Neural progenitor cell (in vitro differentiated cells): ENCODE results near the gene TTLL10. TPM values are rescaled to one million over a fixed set of nuclear protein-coding genes. Genes with fewer than 3 reads are reported as not detected.

Experiments used
- DNase-seq: peaks from one replicate; pipeline ENCODE4 v3.0.0-alpha.2; 2016; ENCODE audit warnings: low spot score
- H2AFZ ChIP-seq: fragments of 200-600 bp; sonication (generic); replicated peaks from 2 replicates; pipeline ENCODE4 v1.6.1; 2016; ENCODE audit warnings: antibody characterized with exemption
- H3F3A ChIP-seq: fragments of 200-600 bp; sonication (generic); 2 replicates; pipeline ENCODE4 v1.6.1; 2016; ENCODE audit warnings: antibody characterized with exemption, low read depth
- H3K27ac ChIP-seq: fragments of 200-600 bp; sonication (generic); 2 replicates; pipeline ENCODE4 v1.5.1; 2016; ENCODE audit warnings: mild to moderate bottlenecking
- H3K27me3 ChIP-seq: fragments of 200-600 bp; sonication (generic); 2 replicates; pipeline ENCODE4 v1.6.1; 2016; ENCODE audit warnings: mild to moderate bottlenecking, moderate library complexity
- H3K36me3 ChIP-seq: fragments of 200-600 bp; sonication (generic); 2 replicates; pipeline ENCODE4 v1.5.1; 2016
- H3K4me1 ChIP-seq: fragments of 200-600 bp; sonication (generic); 2 replicates; pipeline ENCODE4 v1.6.1; 2016; ENCODE audit warnings: mixed run types
- H3K4me2 ChIP-seq: fragments of 200-600 bp; sonication (generic); 2 replicates; pipeline ENCODE4 v1.6.1; 2016
- H3K4me3 ChIP-seq: fragments of 200-600 bp; sonication (generic); 2 replicates; pipeline ENCODE4 v1.5.1; 2016
- H3K79me2 ChIP-seq: fragments of 200-600 bp; sonication (generic); 2 replicates; pipeline ENCODE4 v1.6.1; 2016; ENCODE audit warnings: low read depth
- H3K9ac ChIP-seq: fragments of 200-600 bp; sonication (generic); 2 replicates; pipeline ENCODE4 v1.6.1; 2016
- H3K9me3 ChIP-seq: fragments of 200-600 bp; sonication (generic); 2 replicates; pipeline ENCODE4 v1.5.1; 2016; ENCODE audit warnings: low read depth
- H4K20me1 ChIP-seq: fragments of 200-600 bp; sonication (generic); 2 replicates; pipeline ENCODE4 v1.6.1; 2016; ENCODE audit warnings: low read depth
- H3K27ac Mint-ChIP-seq: 3 replicates; pipeline ENCODE4 v1.8.0; 2021; ENCODE audit warnings: mixed read lengths
- H3K27me3 Mint-ChIP-seq: 2 replicates; pipeline ENCODE4 v1.8.0; 2022; ENCODE audit warnings: low read depth, mild to moderate bottlenecking, inconsistent platforms, moderate library complexity, mixed read lengths; ENCODE audit not compliant: insufficient read depth
- H3K36me3 Mint-ChIP-seq: 3 replicates; pipeline ENCODE4 v1.8.0; 2021; ENCODE audit warnings: mixed read lengths
- H3K4me1 Mint-ChIP-seq: 3 replicates; pipeline ENCODE4 v1.8.0; 2021; ENCODE audit warnings: mixed read lengths
- H3K4me3 Mint-ChIP-seq: 3 replicates; pipeline ENCODE4 v1.8.0; 2021; ENCODE audit warnings: mild to moderate bottlenecking, moderate library complexity, mixed read lengths
- H3K9me3 Mint-ChIP-seq: 3 replicates; pipeline ENCODE4 v1.8.0; 2020; ENCODE audit warnings: mixed read lengths
- CTCF ChIP-seq: fragments of 200-600 bp; sonication (generic); IDR thresholded peaks from 2 replicates; pipeline ENCODE4 v1.5.1; 2017; ENCODE audit warnings: antibody characterized with exemption, mild to moderate bottlenecking
- EZH2 ChIP-seq: fragments of 200-600 bp; sonication (generic); IDR thresholded peaks from 2 replicates; pipeline ENCODE4 v1.6.1; 2017; ENCODE audit warnings: antibody characterized with exemption, mild to moderate bottlenecking, moderate library complexity
- EZH2phosphoT487 ChIP-seq: fragments of 200-600 bp; sonication (generic); IDR thresholded peaks from 2 replicates; pipeline ENCODE4 v1.6.1; 2017; ENCODE audit warnings: antibody characterized with exemption
- total RNA-seq: library from RNA; depleted of rRNA; stranded (reverse); fragments of >200 nt; gene quantifications from 2 replicates; pipeline ENCODE4 v1.2.3, GENCODE V29; 2015; ENCODE audit warnings: low replicate concordance

The TTLL10 gene
- total RNA-seq, 1 donor from 2014 or later: not detected

- Mint-ChIP-seq H3K27me3 (peaks cover 2% of the 10 kb centered on the region), H3K9me3 (no peaks in the 10 kb centered on the region), H3K4me1 (peaks cover 8% of the 10 kb centered on the region), H3K4me3 (no peak overlapping the region), H3K36me3 (peaks cover 3% of the 10 kb centered on the region), H3K27ac (no peak overlapping the region)
- no peak overlapping the region for H3K4me3 ChIP-seq
- no peaks in the 10 kb centered on the region for H3K9me3 ChIP-seq
- no peak overlapping the region for H3K27ac ChIP-seq
- TF ChIP-seq EZH2phosphoT487 (no peak), CTCF (no peak), EZH2 (no peak)
- H3K27me3 ChIP-seq: no peaks in the 10 kb centered on the region
- peaks cover 9% of the 10 kb centered on the region for H3K4me1 ChIP-seq
- DNase-seq: no peak
- H3F3A ChIP-seq: peaks cover 9% of the 10 kb centered on the region
- peaks cover 8% of the 10 kb centered on the region for H3K79me2 ChIP-seq
- H3K9ac ChIP-seq: no peak overlapping the region
- H4K20me1 ChIP-seq: peaks cover 14% of the 10 kb centered on the region
- no peak overlapping the region for H2AFZ ChIP-seq
- H3K4me2 ChIP-seq: no peak overlapping the region
- H3K36me3 ChIP-seq: no peaks in the 10 kb centered on the region
Observed at GRCh38 chr1:1239227-1239613, 65.5 kb downstream of the TTLL10 start.

GRCh38 chr1:1239614-1240347 lies 66.1 kb downstream of the TTLL10 start:
- Histone ChIP-seq H3K27me3 (no peaks in the 10 kb centered on the region), H3K4me2 (no peak overlapping the region), H3K27ac (no peak overlapping the region), H3K79me2 (peaks cover 2% of the 10 kb centered on the region), H3K36me3 (no peaks in the 10 kb centered on the region), H3F3A (peaks cover 12% of the 10 kb centered on the region), H3K9me3 (no peaks in the 10 kb centered on the region), H3K4me1 (peaks cover 9% of the 10 kb centered on the region), H2AFZ (no peak overlapping the region), H3K9ac (no peak overlapping the region), H4K20me1 (peaks cover 16% of the 10 kb centered on the region), H3K4me3 (no peak overlapping the region)
- H3K4me3 Mint-ChIP-seq: no peak overlapping the region
- H3K9me3 Mint-ChIP-seq: no peaks in the 10 kb centered on the region
- peak; percentile 42 for DNase-seq
- TF ChIP-seq CTCF (no peak), EZH2 (no peak), EZH2phosphoT487 (no peak)
- H3K27ac Mint-ChIP-seq: no peak overlapping the region
- H3K4me1 Mint-ChIP-seq: peaks cover 4% of the 10 kb centered on the region
- H3K27me3 Mint-ChIP-seq: peaks cover 2% of the 10 kb centered on the region
- no peaks in the 10 kb centered on the region for H3K36me3 Mint-ChIP-seq

GRCh38 chr1:1240348-1240732 lies 66.7 kb downstream of the TTLL10 start:
- Histone ChIP-seq H3K9ac (no peak overlapping the region), H4K20me1 (peaks cover 16% of the 10 kb centered on the region), H3K27ac (no peak overlapping the region), H2AFZ (no peak overlapping the region), H3F3A (peaks cover 12% of the 10 kb centered on the region), H3K4me3 (no peak overlapping the region), H3K4me2 (no peak overlapping the region), H3K27me3 (no peaks in the 10 kb centered on the region), H3K9me3 (no peaks in the 10 kb centered on the region), H3K79me2 (no peaks in the 10 kb centered on the region), H3K36me3 (no peaks in the 10 kb centered on the region), H3K4me1 (peaks cover 9% of the 10 kb centered on the region)
- peaks cover 4% of the 10 kb centered on the region for H3K4me1 Mint-ChIP-seq
- H3K27me3 Mint-ChIP-seq: peaks cover 2% of the 10 kb centered on the region
- H3K36me3 Mint-ChIP-seq: no peaks in the 10 kb centered on the region
- H3K9me3 Mint-ChIP-seq: no peaks in the 10 kb centered on the region
- no peak overlapping the region for H3K4me3 Mint-ChIP-seq
- TF ChIP-seq EZH2phosphoT487: no peak
- no peak for TF ChIP-seq CTCF
- no peak for TF ChIP-seq EZH2
- no peak for DNase-seq
- no peak overlapping the region for H3K27ac Mint-ChIP-seq
